H9 (cell line): Measurements from ENCODE around the gene VWA8. TPM values are rescaled to one million over a fixed set of nuclear protein-coding genes. Genes with fewer than 3 reads are reported as not detected.

Source experiments
- DNase-seq: peaks from one replicate; pipeline ENCODE4 v3.0.0-alpha.2; 2017
- H2AFZ ChIP-seq: one replicate; pipeline ENCODE4 v1.6.1; 2013; ENCODE audit warnings: mild to moderate bottlenecking, low read length, control low read depth, moderate library complexity
- H2AK5ac ChIP-seq: 2 replicates; pipeline ENCODE4 v1.6.1; 2013; ENCODE audit warnings: low read length, control low read depth, mixed read lengths; ENCODE audit not compliant: insufficient read length
- H2BK120ac ChIP-seq: one replicate; pipeline ENCODE4 v1.6.1; 2013; ENCODE audit warnings: low read depth, mild to moderate bottlenecking, low read length, control low read depth, inconsistent platforms; ENCODE audit not compliant: poor library complexity, severe bottlenecking
- H2BK12ac ChIP-seq: 2 replicates; pipeline ENCODE4 v1.6.1; 2013; ENCODE audit warnings: low read length, control low read depth, mixed read lengths, low read depth; ENCODE audit not compliant: insufficient read length
- H2BK15ac ChIP-seq: 2 replicates; pipeline ENCODE4 v1.6.1; 2013; ENCODE audit warnings: low read depth, low read length, control low read depth
- H2BK20ac ChIP-seq: one replicate; pipeline ENCODE4 v1.6.1; 2013; ENCODE audit warnings: low read depth, mild to moderate bottlenecking, low read length, control low read depth, inconsistent platforms; ENCODE audit not compliant: poor library complexity, severe bottlenecking
- H2BK5ac ChIP-seq: 2 replicates; pipeline ENCODE4 v1.6.1; 2013; ENCODE audit warnings: low read length, control low read depth, mixed read lengths; ENCODE audit not compliant: insufficient read length
- H3K14ac ChIP-seq: 2 replicates; pipeline ENCODE4 v1.6.1; 2013; ENCODE audit warnings: low read length, control low read depth; ENCODE audit not compliant: insufficient read depth
- H3K18ac ChIP-seq: 2 replicates; pipeline ENCODE4 v1.6.1; 2013; ENCODE audit warnings: low read depth, mild to moderate bottlenecking, mixed read lengths, low read length, control low read depth; ENCODE audit not compliant: insufficient read length
- H3K23ac ChIP-seq: 2 replicates; pipeline ENCODE4 v1.6.1; 2013; ENCODE audit warnings: low read length, control low read depth, mixed read lengths, low read depth; ENCODE audit not compliant: insufficient read length
- H3K23me2 ChIP-seq: 2 replicates; pipeline ENCODE4 v1.6.1; 2013; ENCODE audit warnings: low read depth, mild to moderate bottlenecking, mixed read lengths, low read length, control low read depth; ENCODE audit not compliant: insufficient read length, poor library complexity, severe bottlenecking
- H3K27ac ChIP-seq: 2 replicates; pipeline ENCODE4 v1.5.1; 2013; ENCODE audit warnings: low read length, control low read depth, mixed read lengths, low read depth; ENCODE audit not compliant: insufficient read length
- H3K27me3 ChIP-seq: 2 replicates; pipeline ENCODE4 v1.6.1; 2013; ENCODE audit warnings: low read length, control low read depth, inconsistent platforms; ENCODE audit not compliant: insufficient read depth
- H3K4ac ChIP-seq: 2 replicates; pipeline ENCODE4 v1.6.1; 2013; ENCODE audit warnings: low read depth, mild to moderate bottlenecking, control low read depth, inconsistent platforms, low read length, moderate library complexity
- H3K4me1 ChIP-seq: 2 replicates; pipeline ENCODE4 v1.6.1; 2013; ENCODE audit warnings: low read length, control low read depth, inconsistent platforms; ENCODE audit not compliant: insufficient read depth
- H3K4me2 ChIP-seq: 2 replicates; pipeline ENCODE4 v1.6.1; 2013; ENCODE audit warnings: low read length, control low read depth, mixed read lengths; ENCODE audit not compliant: insufficient read length, insufficient read depth
- H3K56ac ChIP-seq: 2 replicates; pipeline ENCODE4 v1.6.1; 2013; ENCODE audit warnings: low read depth, mild to moderate bottlenecking, mixed read lengths, low read length, control low read depth; ENCODE audit not compliant: insufficient read length
- H3K79me1 ChIP-seq: 2 replicates; pipeline ENCODE4 v1.6.1; 2013; ENCODE audit warnings: low read depth, mild to moderate bottlenecking, moderate library complexity, low read length, control low read depth, inconsistent platforms; ENCODE audit not compliant: insufficient read depth, poor library complexity, severe bottlenecking
- H3K79me2 ChIP-seq: 2 replicates; pipeline ENCODE4 v1.6.1; 2013; ENCODE audit warnings: low read length, control low read depth, inconsistent platforms; ENCODE audit not compliant: insufficient read depth
- H3K9ac ChIP-seq: 2 replicates; pipeline ENCODE4 v1.6.1; 2013; ENCODE audit warnings: low read length, control low read depth, mixed read lengths; ENCODE audit not compliant: insufficient read length; ENCODE audit errors: extremely low read depth
- H3K9me3 ChIP-seq: one replicate; pipeline ENCODE4 v1.6.1; 2013; ENCODE audit warnings: low read depth, low read length, inconsistent platforms; ENCODE audit not compliant: control insufficient read depth
- H3T11ph ChIP-seq: one replicate; pipeline ENCODE4 v1.6.1; 2013; ENCODE audit warnings: mild to moderate bottlenecking, low read length, control low read depth, inconsistent platforms
- H4K20me1 ChIP-seq: one replicate; pipeline ENCODE4 v1.6.1; 2013; ENCODE audit not compliant: control insufficient read depth, insufficient read length, insufficient read depth
- H4K5ac ChIP-seq: 2 replicates; pipeline ENCODE4 v1.6.1; 2013; ENCODE audit warnings: low read depth, mild to moderate bottlenecking, mixed read lengths, low read length, control low read depth; ENCODE audit not compliant: insufficient read length
- H4K8ac ChIP-seq: replicated peaks from 2 replicates; pipeline ENCODE4 v1.6.1; 2013; ENCODE audit warnings: low read length, control low read depth, mixed read lengths, low read depth; ENCODE audit not compliant: insufficient read length
- H4K91ac ChIP-seq: 2 replicates; pipeline ENCODE4 v1.6.1; 2013; ENCODE audit warnings: low read depth, mild to moderate bottlenecking, moderate library complexity, mixed read lengths, low read length, control low read depth; ENCODE audit not compliant: insufficient read length
- H3K27ac Mint-ChIP-seq, 3 experiments: 2 replicates in 2 of 3; 3 replicates in 1 of 3; pipeline ENCODE4 v1.8.0; 2020 to 2021; ENCODE audit warnings: mixed read lengths in 3 of 3, mild to moderate bottlenecking in 1 of 3, moderate library complexity in 1 of 3
- H3K27me3 Mint-ChIP-seq: 2 replicates; pipeline ENCODE4 v1.8.0; 2021; ENCODE audit warnings: low read depth, mild to moderate bottlenecking, moderate library complexity, mixed read lengths
- H3K36me3 Mint-ChIP-seq, 3 experiments: 2 replicates in 2 of 3; 3 replicates in 1 of 3; pipeline ENCODE4 v1.8.0; 2020 to 2021; ENCODE audit warnings: low read depth in 3 of 3, mixed read lengths in 3 of 3; ENCODE audit not compliant: insufficient read depth in 1 of 3
- H3K4me1 Mint-ChIP-seq, 2 experiments: 2 replicates each; pipeline ENCODE4 v1.8.0; 2020; ENCODE audit warnings: mixed read lengths in 2 of 2
- H3K4me3 Mint-ChIP-seq, 2 experiments: 2 replicates in 1 of 2; 3 replicates in 1 of 2; pipeline ENCODE4 v1.8.0; 2020 to 2021; ENCODE audit warnings: mild to moderate bottlenecking in 2 of 2, mixed read lengths in 2 of 2, moderate library complexity in 1 of 2
- H3K9me3 Mint-ChIP-seq, 2 experiments: 2 replicates in 1 of 2; 3 replicates in 1 of 2; pipeline ENCODE4 v1.8.0; 2020; ENCODE audit warnings: mild to moderate bottlenecking in 2 of 2, mixed read lengths in 2 of 2, moderate library complexity in 1 of 2
- WGBS: extraction: QIAGEN DNeasy Blood & Tissue Kit; methylation state at CpG from one replicate; pipeline ENCODE4 v1.1.7; 2013; ENCODE audit warnings: missing lambda C conversion rate, low lambda C conversion rate, mixed read lengths; ENCODE audit not compliant: insufficient read length; ENCODE audit errors: extremely low coverage; 5-methylcytosine and 5-hydroxymethylcytosine counted together
- total RNA-seq: library from RNA; stranded (reverse); gene quantifications from 2 replicates; pipeline ENCODE4 v1.2.1, GENCODE V29; 2021
- TF ChIP-seq, protein P1 (sequence below): fragments of 200-600 bp; sonication (generic); conservative IDR thresholded peaks from 3 replicates; pipeline ENCODE4 v1.8.0; 2021; ENCODE audit warnings: antibody characterized with exemption, mild to moderate bottlenecking

VWA8 gene
- total RNA-seq, 1 experiment from 2014 or later, result 17.4 TPM

DNA sequence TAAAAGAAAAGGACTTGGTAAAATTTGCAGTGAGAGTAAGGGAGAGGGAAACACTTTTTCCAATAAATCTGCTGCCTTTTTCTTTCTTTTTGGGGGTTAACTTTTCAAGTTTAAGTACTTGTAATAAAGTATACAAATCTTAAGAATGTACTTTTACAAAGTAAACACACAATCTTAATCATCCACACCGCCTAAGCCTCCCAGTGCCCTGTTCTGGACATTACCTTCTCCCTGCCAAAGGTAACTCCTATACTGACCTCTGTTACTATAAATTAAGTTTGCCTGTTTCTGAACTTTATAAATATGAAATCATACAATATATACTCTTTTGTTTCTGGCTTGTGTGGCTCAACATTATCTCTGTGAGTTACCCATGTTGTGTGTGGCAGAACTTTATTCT lies 365.6 kb downstream of the VWA8 start:
- no peak overlapping the region for H2BK5ac ChIP-seq
- H3K23ac ChIP-seq, result no peak overlapping the region
- Mint-ChIP-seq H3K4me1 (peaks cover 5 to 6% of the 10 kb centered on the region in 2 experiments; a peak in 2 of 4 replicates), H3K9me3 (no peaks in the 10 kb centered on the region; a peak in 1 of 5 replicates), H3K27me3 (no peaks in the 10 kb centered on the region), H3K36me3 (peaks cover 2 to 5% (median 3%) of the 10 kb centered on the region in 3 experiments; a peak in 5 of 7 replicates), H3K4me3 (no peak overlapping the region), H3K27ac (no peak overlapping the region)
- H4K8ac ChIP-seq, result no peak overlapping the region
- H3K27me3 ChIP-seq, result no peaks in the 10 kb centered on the region
- H3K14ac ChIP-seq, result no peak overlapping the region
- no peak overlapping the region for H3T11ph ChIP-seq
- no CpG with 5 or more reads among the region's 1 CpG for WGBS
- H3K9ac ChIP-seq, result no peak overlapping the region
- TF ChIP-seq, protein P1, sequence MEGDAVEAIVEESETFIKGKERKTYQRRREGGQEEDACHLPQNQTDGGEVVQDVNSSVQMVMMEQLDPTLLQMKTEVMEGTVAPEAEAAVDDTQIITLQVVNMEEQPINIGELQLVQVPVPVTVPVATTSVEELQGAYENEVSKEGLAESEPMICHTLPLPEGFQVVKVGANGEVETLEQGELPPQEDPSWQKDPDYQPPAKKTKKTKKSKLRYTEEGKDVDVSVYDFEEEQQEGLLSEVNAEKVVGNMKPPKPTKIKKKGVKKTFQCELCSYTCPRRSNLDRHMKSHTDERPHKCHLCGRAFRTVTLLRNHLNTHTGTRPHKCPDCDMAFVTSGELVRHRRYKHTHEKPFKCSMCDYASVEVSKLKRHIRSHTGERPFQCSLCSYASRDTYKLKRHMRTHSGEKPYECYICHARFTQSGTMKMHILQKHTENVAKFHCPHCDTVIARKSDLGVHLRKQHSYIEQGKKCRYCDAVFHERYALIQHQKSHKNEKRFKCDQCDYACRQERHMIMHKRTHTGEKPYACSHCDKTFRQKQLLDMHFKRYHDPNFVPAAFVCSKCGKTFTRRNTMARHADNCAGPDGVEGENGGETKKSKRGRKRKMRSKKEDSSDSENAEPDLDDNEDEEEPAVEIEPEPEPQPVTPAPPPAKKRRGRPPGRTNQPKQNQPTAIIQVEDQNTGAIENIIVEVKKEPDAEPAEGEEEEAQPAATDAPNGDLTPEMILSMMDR, result no peak
- H4K20me1 ChIP-seq, result no peaks in the 10 kb centered on the region
- H3K4ac ChIP-seq, result no peak overlapping the region
- H3K18ac ChIP-seq, result no peak overlapping the region
- H4K5ac ChIP-seq, result no peak overlapping the region
- H2BK120ac ChIP-seq, result no peak overlapping the region
- H2AFZ ChIP-seq, result no peak overlapping the region
- no peak overlapping the region for H2BK15ac ChIP-seq
- no peaks in the 10 kb centered on the region for H3K9me3 ChIP-seq
- H3K4me2 ChIP-seq, result no peak overlapping the region
- no peak overlapping the region for H2BK20ac ChIP-seq
- no peaks in the 10 kb centered on the region for H3K79me1 ChIP-seq
- no peak overlapping the region for H3K56ac ChIP-seq
- H4K91ac ChIP-seq, result no peak overlapping the region
- no peak overlapping the region for H2AK5ac ChIP-seq
- H3K27ac ChIP-seq, result no peak overlapping the region
- no peak overlapping the region for H2BK12ac ChIP-seq
- H3K23me2 ChIP-seq, result no peaks in the 10 kb centered on the region
- no peaks in the 10 kb centered on the region for H3K79me2 ChIP-seq
- DNase-seq, result no peak
- no peaks in the 10 kb centered on the region for H3K4me1 ChIP-seq
